ENCODE data around the gene FBL. TPM values are rescaled to one million over a fixed set of nuclear protein-coding genes. Genes with fewer than 3 reads are reported as not detected.
A peak's percentile ranks its signal among the peaks of the same experiment; 100 is the strongest.
"Not testable (repeated sequence)": the region's sequence is repeated elsewhere in the genome, so short reads cannot be mapped to it uniquely, and the experiment has no call there.

FBL gene
- total and polyA plus RNA-seq, 4 donors, result 121 to 232 (median 154) TPM

GRCh38 chr19:39889872-39890754 is 43.9 kb upstream of the FBL start:
- H3K4me1 ChIP-seq (ENCODE audit: control insufficient read depth in 1 of 2, insufficient read depth in 2 of 2, low read length in 2 of 2); H3K27ac ChIP-seq (ENCODE audit: low read depth in 1 of 2, low read length in 2 of 2); H3K4me3 ChIP-seq (ENCODE audit: low read length in 2 of 2); H3K36me3 ChIP-seq (ENCODE audit: control insufficient read depth in 1 of 2, insufficient read depth in 2 of 2, low read length in 1 of 2); H3K27me3 ChIP-seq (ENCODE audit: control insufficient read depth in 1 of 2, insufficient read depth in 2 of 2, low read length in 1 of 2); H3K9me3 ChIP-seq (ENCODE audit: control insufficient read depth, low read length); intact Hi-C loops (cut with DNase I): not testable (repeated sequence)
- DNase-seq (peak; percentile 57 to 74), ATAC-seq (ENCODE audit: low FRiP score) (peak; percentile 3)
- 87 to 91% methylated on average over 18 of the region's 20 CpGs for WGBS, 2 donors

GRCh38 chr19:39887456-39887951 is 41.3 kb upstream of the FBL start:
- H3K27me3 ChIP-seq (ENCODE audit: control insufficient read depth in 1 of 2, insufficient read depth in 2 of 2, low read length in 1 of 2); H3K36me3 ChIP-seq (ENCODE audit: control insufficient read depth in 1 of 2, insufficient read depth in 2 of 2, low read length in 1 of 2); H3K4me1 ChIP-seq (ENCODE audit: control insufficient read depth in 1 of 2, insufficient read depth in 2 of 2, low read length in 2 of 2); intact Hi-C loops (cut with DNase I); H3K4me3 ChIP-seq (ENCODE audit: low read length in 2 of 2); H3K9me3 ChIP-seq (ENCODE audit: control insufficient read depth, low read length); H3K27ac ChIP-seq (ENCODE audit: low read depth in 1 of 2, low read length in 2 of 2); ATAC-seq (ENCODE audit: low FRiP score): not testable (repeated sequence)
- DNase-seq, result peak in 1 of 2 donors; percentile 5
- 5 to 47% methylated on average over 2 to 3 of the region's 3 CpGs for WGBS, 2 donors

GRCh38 chr19:39885821-39886554 is 39.8 kb upstream of the FBL start:
- ATAC-seq (ENCODE audit: low FRiP score); H3K36me3 ChIP-seq (ENCODE audit: control insufficient read depth in 1 of 2, insufficient read depth in 2 of 2, low read length in 1 of 2); H3K4me1 ChIP-seq (ENCODE audit: control insufficient read depth in 1 of 2, insufficient read depth in 2 of 2, low read length in 2 of 2); H3K9me3 ChIP-seq (ENCODE audit: control insufficient read depth, low read length); H3K27me3 ChIP-seq (ENCODE audit: control insufficient read depth in 1 of 2, insufficient read depth in 2 of 2, low read length in 1 of 2); H3K4me3 ChIP-seq (ENCODE audit: low read length in 2 of 2); intact Hi-C loops (cut with DNase I); H3K27ac ChIP-seq (ENCODE audit: low read depth in 1 of 2, low read length in 2 of 2): not testable (repeated sequence)
- 81% methylated on average over 21 to 24 of the region's 30 CpGs for WGBS, 2 donors
- DNase-seq, result peak; percentile 42 to 76

GRCh38 chr19:39884721-39885120 is 38.5 kb upstream of the FBL start:
- DNase-seq, result peak in 1 of 2 donors; percentile 68
- H3K9me3 ChIP-seq (ENCODE audit: control insufficient read depth, low read length); H3K27ac ChIP-seq (ENCODE audit: low read depth in 1 of 2, low read length in 2 of 2); intact Hi-C loops (cut with DNase I); H3K36me3 ChIP-seq (ENCODE audit: control insufficient read depth in 1 of 2, insufficient read depth in 2 of 2, low read length in 1 of 2); H3K27me3 ChIP-seq (ENCODE audit: control insufficient read depth in 1 of 2, insufficient read depth in 2 of 2, low read length in 1 of 2); H3K4me1 ChIP-seq (ENCODE audit: control insufficient read depth in 1 of 2, insufficient read depth in 2 of 2, low read length in 2 of 2); ATAC-seq (ENCODE audit: low FRiP score); H3K4me3 ChIP-seq (ENCODE audit: low read length in 2 of 2): not testable (repeated sequence)
- 74 to 83% methylated on average over 2 to 4 of the region's 9 CpGs for WGBS, 2 donors

- intact Hi-C loops (cut with DNase I); H3K4me3 ChIP-seq (ENCODE audit: low read length in 2 of 2); H3K27me3 ChIP-seq (ENCODE audit: control insufficient read depth in 1 of 2, insufficient read depth in 2 of 2, low read length in 1 of 2); H3K27ac ChIP-seq (ENCODE audit: low read depth in 1 of 2, low read length in 2 of 2); H3K4me1 ChIP-seq (ENCODE audit: control insufficient read depth in 1 of 2, insufficient read depth in 2 of 2, low read length in 2 of 2); H3K9me3 ChIP-seq (ENCODE audit: control insufficient read depth, low read length); H3K36me3 ChIP-seq (ENCODE audit: control insufficient read depth in 1 of 2, insufficient read depth in 2 of 2, low read length in 1 of 2); ATAC-seq (ENCODE audit: low FRiP score): not testable (repeated sequence)
- DNase-seq, result peak in 1 of 2 donors; percentile 2
- 69 to 84% methylated on average over 4 to 7 of the region's 10 CpGs for WGBS, 2 donors
Measured at GRCh38 chr19:39882645-39883044, 36.5 kb upstream of the FBL start.

- H3K27me3 ChIP-seq (ENCODE audit: control insufficient read depth in 1 of 2, insufficient read depth in 2 of 2, low read length in 1 of 2); ATAC-seq (ENCODE audit: low FRiP score); H3K4me3 ChIP-seq (ENCODE audit: low read length in 2 of 2); H3K36me3 ChIP-seq (ENCODE audit: control insufficient read depth in 1 of 2, insufficient read depth in 2 of 2, low read length in 1 of 2); intact Hi-C loops (cut with DNase I); H3K27ac ChIP-seq (ENCODE audit: low read depth in 1 of 2, low read length in 2 of 2); H3K9me3 ChIP-seq (ENCODE audit: control insufficient read depth, low read length); H3K4me1 ChIP-seq (ENCODE audit: control insufficient read depth in 1 of 2, insufficient read depth in 2 of 2, low read length in 2 of 2): not testable (repeated sequence)
- DNase-seq, result peak in 1 of 2 donors; percentile 45
- 8 to 17% methylated on average over 12 to 15 of the region's 15 CpGs for WGBS, 2 donors
Measured at GRCh38 chr19:39881495-39882110, 35.4 kb upstream of the FBL start.

- H3K4me3 ChIP-seq (ENCODE audit: low read length in 2 of 2); H3K4me1 ChIP-seq (ENCODE audit: control insufficient read depth in 1 of 2, insufficient read depth in 2 of 2, low read length in 2 of 2); H3K9me3 ChIP-seq (ENCODE audit: control insufficient read depth, low read length); H3K36me3 ChIP-seq (ENCODE audit: control insufficient read depth in 1 of 2, insufficient read depth in 2 of 2, low read length in 1 of 2); ATAC-seq (ENCODE audit: low FRiP score); H3K27me3 ChIP-seq (ENCODE audit: control insufficient read depth in 1 of 2, insufficient read depth in 2 of 2, low read length in 1 of 2); intact Hi-C loops (cut with DNase I); H3K27ac ChIP-seq (ENCODE audit: low read depth in 1 of 2, low read length in 2 of 2): not testable (repeated sequence)
- 77 to 80% methylated on average over 4 of the region's 5 CpGs for WGBS, 2 donors
- peak in 1 of 2 donors; percentile 44 for DNase-seq
Measured at GRCh38 chr19:39880241-39880640, 34.1 kb upstream of the FBL start.

- not testable (repeated sequence) for ATAC-seq (ENCODE audit: low FRiP score); H3K9me3 ChIP-seq (ENCODE audit: control insufficient read depth, low read length); H3K27ac ChIP-seq (ENCODE audit: low read depth in 1 of 2, low read length in 2 of 2); H3K4me1 ChIP-seq (ENCODE audit: control insufficient read depth in 1 of 2, insufficient read depth in 2 of 2, low read length in 2 of 2); H3K27me3 ChIP-seq (ENCODE audit: control insufficient read depth in 1 of 2, insufficient read depth in 2 of 2, low read length in 1 of 2); H3K36me3 ChIP-seq (ENCODE audit: control insufficient read depth in 1 of 2, insufficient read depth in 2 of 2, low read length in 1 of 2); H3K4me3 ChIP-seq (ENCODE audit: low read length in 2 of 2)
- DNase-seq, result peak in 1 of 2 donors; percentile 15
- 80 to 95% methylated on average over 1 to 2 of the region's 8 CpGs for WGBS, 2 donors
- intact Hi-C loops (cut with DNase I), result loop anchor here in 1 of 2 donors (2.0 kb wide), 1 partner anchor 13 kb away; no protein-coding TSS in a partner anchor
Measured at GRCh38 chr19:39879796-39880195, 33.6 kb upstream of the FBL start.

Measured in aorta (tissue), 5 donors.